Prostate gland (tissue), 2 donors: Measurements from ENCODE around the gene SIPA1L2. TPM values are rescaled to one million over a fixed set of nuclear protein-coding genes. Genes with fewer than 3 reads are reported as not detected.

Experiments used
- DNase-seq: peaks from one replicate; pipeline ENCODE4 v3.0.0-alpha.2; 2019; ENCODE audit warnings: low spot score
- H3K27ac ChIP-seq, 2 donors: fragments of 200-600 bp; sonication (generic); 2 replicates each; pipeline ENCODE4 v1.5.1; 2017 to 2019
- H3K27me3 ChIP-seq: fragments of 200-600 bp; sonication (generic); replicated peaks from 2 replicates; pipeline ENCODE4 v1.5.1; 2019; ENCODE audit not compliant: insufficient read depth
- H3K36me3 ChIP-seq, 2 donors: fragments of 200-600 bp; sonication (generic); 1 replicate in 1 of 2; 2 replicates in 1 of 2; pipeline versions ENCODE4 v1.5.1 to v1.8.1; 2017 to 2019
- H3K4me1 ChIP-seq: fragments of 200-600 bp; sonication (generic); replicated peaks from 2 replicates; pipeline ENCODE4 v1.5.1; 2019
- H3K4me3 ChIP-seq, 2 donors: fragments of 200-600 bp; sonication (generic); 2 replicates each; pipeline ENCODE4 v1.5.1; 2017 to 2019
- H3K9me3 ChIP-seq: fragments of 200-600 bp; sonication (generic); 2 replicates; pipeline ENCODE4 v1.5.1; 2017
- POLR2A ChIP-seq: fragments of 450-650 bp; IDR thresholded peaks from one replicate; pipeline ENCODE4 v1.6.1; 2016; ENCODE audit warnings: antibody characterized with exemption, mild to moderate bottlenecking
- POLR2AphosphoS5 ChIP-seq: sonication (generic); formaldehyde crosslinking; IDR thresholded peaks from one replicate; pipeline ENCODE4 v1.6.1; 2017; ENCODE audit warnings: antibody characterized with exemption
- WGBS: methylation state at CpG from one replicate; pipeline ENCODE4 v1.1.5; 2018; 5-methylcytosine and 5-hydroxymethylcytosine counted together
- intact Hi-C: fragments of 100-400 bp; cut with DNase I; formaldehyde crosslinking; loops from one replicate; pipeline ENCODE4 v1.14.2; 2022
- total RNA-seq, 2 donors: library from RNA; depleted of rRNA; stranded (reverse); fragments of >200 nt; gene quantifications; one replicate each; pipeline ENCODE4 v1.1.0, GENCODE V29; 2016
- TF ChIP-seq, protein P1 (sequence below), 4 experiments: fragments of 200-600 bp in 2 of 4; fragments of 450-650 bp in 2 of 4; sonication (generic) in 2 of 4; IDR thresholded peaks; 1 replicate in 3 of 4; 2 replicates in 1 of 4; pipeline ENCODE4 v1.5.1; 2016 to 2019; ENCODE audit warnings: antibody characterized with exemption in 4 of 4, mild to moderate bottlenecking in 2 of 4, moderate library complexity in 2 of 4

SIPA1L2 gene
- total RNA-seq, 2 donors from 2014 or later = 8.1 to 31.5 TPM

DNA sequence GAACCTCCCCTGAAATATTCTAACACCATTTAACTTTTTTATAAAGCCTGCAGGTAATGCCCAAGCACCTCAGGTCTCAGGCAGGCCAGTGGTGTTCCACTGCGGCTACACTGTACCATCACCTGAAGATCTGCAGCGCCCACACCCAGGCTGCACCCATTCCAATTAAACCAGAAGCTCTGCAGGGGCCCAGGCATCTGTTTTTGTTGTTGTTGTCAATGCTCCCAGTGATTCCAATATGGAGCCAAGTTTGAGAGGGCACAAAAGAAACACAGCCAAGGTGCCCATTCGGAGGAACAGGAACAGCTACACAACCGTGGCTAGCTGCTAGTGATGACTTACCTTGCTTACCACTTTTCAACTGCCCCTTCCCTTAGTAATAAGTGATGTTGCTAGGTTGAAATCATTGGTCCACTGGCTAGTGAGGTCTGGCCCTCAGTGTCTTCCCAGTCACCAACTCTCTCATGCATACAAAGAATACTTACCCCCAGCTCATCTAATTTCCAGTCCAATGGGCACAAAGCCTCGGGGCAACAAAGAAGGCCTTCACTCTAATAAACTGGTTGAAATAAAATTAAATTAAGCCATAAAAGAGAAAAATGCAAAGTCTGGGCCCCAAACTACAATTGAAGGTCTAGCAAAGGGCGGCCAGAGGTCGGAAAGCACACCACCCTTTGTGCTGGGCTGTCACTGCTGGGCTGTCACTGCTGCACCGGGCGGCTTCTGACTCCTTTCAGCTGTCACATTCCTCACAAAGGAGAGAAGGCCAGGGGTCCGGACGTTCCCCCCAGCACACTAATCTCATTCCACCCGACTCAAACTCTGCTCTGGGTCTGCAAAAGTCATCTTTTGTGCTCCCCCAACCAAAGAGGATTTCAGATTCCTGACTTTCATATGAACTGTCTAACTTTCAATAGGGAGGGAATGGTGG lies 34.9 kb downstream of the SIPA1L2 start:
- Histone ChIP-seq H3K9me3 (no peaks in the 10 kb centered on the region), H3K27me3 (no peaks in the 10 kb centered on the region), H3K4me1 (no peaks in the 10 kb centered on the region), H3K27ac (no peak overlapping the region), H3K4me3 (no peak overlapping the region), H3K36me3 (no peaks in the 10 kb centered on the region)
- TF ChIP-seq POLR2A (no peak), POLR2AphosphoS5 (no peak)
- TF ChIP-seq, protein P1, sequence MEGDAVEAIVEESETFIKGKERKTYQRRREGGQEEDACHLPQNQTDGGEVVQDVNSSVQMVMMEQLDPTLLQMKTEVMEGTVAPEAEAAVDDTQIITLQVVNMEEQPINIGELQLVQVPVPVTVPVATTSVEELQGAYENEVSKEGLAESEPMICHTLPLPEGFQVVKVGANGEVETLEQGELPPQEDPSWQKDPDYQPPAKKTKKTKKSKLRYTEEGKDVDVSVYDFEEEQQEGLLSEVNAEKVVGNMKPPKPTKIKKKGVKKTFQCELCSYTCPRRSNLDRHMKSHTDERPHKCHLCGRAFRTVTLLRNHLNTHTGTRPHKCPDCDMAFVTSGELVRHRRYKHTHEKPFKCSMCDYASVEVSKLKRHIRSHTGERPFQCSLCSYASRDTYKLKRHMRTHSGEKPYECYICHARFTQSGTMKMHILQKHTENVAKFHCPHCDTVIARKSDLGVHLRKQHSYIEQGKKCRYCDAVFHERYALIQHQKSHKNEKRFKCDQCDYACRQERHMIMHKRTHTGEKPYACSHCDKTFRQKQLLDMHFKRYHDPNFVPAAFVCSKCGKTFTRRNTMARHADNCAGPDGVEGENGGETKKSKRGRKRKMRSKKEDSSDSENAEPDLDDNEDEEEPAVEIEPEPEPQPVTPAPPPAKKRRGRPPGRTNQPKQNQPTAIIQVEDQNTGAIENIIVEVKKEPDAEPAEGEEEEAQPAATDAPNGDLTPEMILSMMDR (IDR thresholded peaks at IDR 0.05) = no peak
- DNase-seq = no peak
- intact Hi-C loops = no loop called here
- WGBS = 91% methylated on average over 12 of the region's 12 CpGs

DNA sequence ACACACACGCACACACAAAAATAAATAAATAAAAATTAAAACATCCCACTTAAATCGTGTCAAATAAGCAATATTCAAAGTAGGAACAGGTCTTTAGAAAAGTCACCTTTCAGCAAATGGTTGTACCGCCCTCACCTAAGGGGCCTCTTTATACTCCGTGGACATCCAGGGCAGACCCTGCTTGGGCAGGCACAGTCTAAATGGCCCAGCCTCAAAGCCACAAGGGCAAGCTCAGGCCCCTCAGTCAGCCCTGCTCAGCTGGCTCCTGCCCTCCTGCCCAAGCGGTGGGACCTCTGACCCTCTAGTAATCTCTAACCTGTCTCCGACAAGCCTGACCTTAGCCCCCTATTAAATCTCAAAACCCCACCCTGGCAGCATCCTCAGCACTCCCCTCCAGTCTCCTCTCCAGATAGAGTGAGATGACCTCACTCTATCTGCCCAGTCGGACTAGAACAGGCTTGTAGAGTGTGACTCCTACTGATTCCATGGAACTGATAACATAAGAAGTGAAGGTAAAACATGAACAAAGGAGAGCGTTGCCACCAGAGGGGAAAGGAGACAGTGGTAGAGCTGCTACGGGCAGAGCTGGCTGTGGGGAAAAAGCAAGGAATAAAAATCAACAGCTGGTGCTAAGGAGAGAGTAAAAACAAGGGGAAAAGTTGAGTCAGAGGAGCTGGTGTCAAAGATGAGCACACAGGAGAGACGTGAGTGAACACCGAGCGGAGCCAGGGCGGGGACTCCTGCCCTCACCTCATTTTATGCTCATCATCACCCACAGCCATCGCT lies 36.0 kb downstream of the SIPA1L2 start:
- H3K27ac ChIP-seq = no peak overlapping the region
- H3K4me3 ChIP-seq = no peak overlapping the region
- no peaks in the 10 kb centered on the region for H3K36me3 ChIP-seq
- 75% methylated on average over 14 of the region's 14 CpGs for WGBS
- intact Hi-C loops = no loop called here
- no peaks in the 10 kb centered on the region for H3K9me3 ChIP-seq
- no peaks in the 10 kb centered on the region for H3K4me1 ChIP-seq
- no peaks in the 10 kb centered on the region for H3K27me3 ChIP-seq
- no peak for DNase-seq
- TF ChIP-seq POLR2A (no peak), POLR2AphosphoS5 (no peak)
- TF ChIP-seq, protein P1 (IDR thresholded peaks at IDR 0.05) = no peak

DNA sequence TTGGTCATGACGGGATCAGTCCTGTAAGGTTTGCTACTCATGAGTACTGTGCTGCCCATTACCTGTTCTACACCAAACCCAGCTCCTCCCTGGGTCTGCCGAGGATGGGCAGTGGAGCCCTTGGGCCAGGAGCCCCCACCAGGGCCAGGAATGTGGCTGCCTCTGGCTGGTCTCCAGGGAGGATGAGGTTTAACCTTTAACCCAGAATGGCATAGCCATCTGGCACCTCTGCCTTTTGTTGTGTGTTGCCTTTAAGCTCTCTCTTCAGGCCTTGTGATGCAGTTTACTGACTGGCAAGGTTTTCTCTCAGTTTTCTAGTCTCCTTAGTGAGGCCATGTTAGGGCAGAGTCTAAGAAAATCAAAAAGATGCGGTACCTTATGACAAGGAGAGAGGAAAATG lies 38.6 kb downstream of the SIPA1L2 start:
- DNase-seq = no peak
- intact Hi-C loops = no loop called here
- Histone ChIP-seq H3K27me3 (no peaks in the 10 kb centered on the region), H3K4me3 (no peak overlapping the region), H3K9me3 (no peaks in the 10 kb centered on the region), H3K36me3 (no peaks in the 10 kb centered on the region), H3K27ac (no peak overlapping the region), H3K4me1 (no peaks in the 10 kb centered on the region)
- TF ChIP-seq POLR2A (no peak), POLR2AphosphoS5 (no peak)
- TF ChIP-seq, protein P1 (IDR thresholded peaks at IDR 0.05) = no peak
- 93% methylated on average over 3 of the region's 3 CpGs for WGBS

DNA sequence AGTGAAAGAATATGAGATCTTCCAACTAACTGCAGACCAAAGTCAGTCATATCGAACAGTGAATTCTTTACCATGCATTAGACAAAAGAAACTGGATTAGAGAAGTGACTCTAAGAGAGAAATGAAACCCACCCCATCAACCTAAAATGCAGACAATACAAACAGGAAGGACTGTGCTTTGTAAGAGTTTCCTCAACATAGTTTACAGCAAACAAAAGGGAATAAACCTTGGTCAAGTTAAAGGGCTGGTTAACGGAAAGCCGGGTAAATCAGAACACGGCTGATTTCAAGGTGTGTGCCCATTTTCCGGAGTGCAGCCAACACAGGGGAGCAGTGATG lies 39.2 kb downstream of the SIPA1L2 start:
- intact Hi-C loops = no loop called here
- no peak for DNase-seq
- 86% methylated on average over 5 of the region's 5 CpGs for WGBS
- Histone ChIP-seq H3K4me1 (no peaks in the 10 kb centered on the region), H3K4me3 (no peak overlapping the region), H3K27me3 (no peaks in the 10 kb centered on the region), H3K36me3 (no peaks in the 10 kb centered on the region), H3K27ac (no peak overlapping the region), H3K9me3 (no peaks in the 10 kb centered on the region)
- no peak for TF ChIP-seq POLR2A
- TF ChIP-seq POLR2AphosphoS5 = no peak
- TF ChIP-seq, protein P1 (IDR thresholded peaks at IDR 0.05) = no peak
